ENCODE measurements around the gene TMEM218. TPM values are rescaled to one million over a fixed set of nuclear protein-coding genes. Genes with fewer than 3 reads are reported as not detected.

Gene TMEM218
- total RNA-seq: 30.4 and 34.6 TPM in 2 replicates
- long read RNA-seq, full-length matches to known transcripts: 15 of 85 reads
- long read RNA-seq, partial matches to known transcripts: 1 of 85 reads
- long read RNA-seq, other reads (novel, unspliced or antisense): 69 of 85 reads

- peak; percentile 95 for DNase-seq (ENCODE audit: low read depth, low spot score)
- TF ChIP-seq CTCF (conservative IDR thresholded peaks at IDR 0.05): no peak
- Mint-ChIP-seq H3K4me1 (peaks cover 22% of the 10 kb centered on the region), H3K9me3 (peaks cover 9% of the 10 kb centered on the region), H3K4me3 (peak within 1 kb of the TSS; percentile 95), H3K27me3 (ENCODE audit: low read depth) (peaks cover 5% of the 10 kb centered on the region), H3K27ac (ENCODE audit: unreplicated experiment) (peak within 1 kb of the TSS; percentile 76), H3K36me3 (ENCODE audit: low read depth) (peaks cover 23% of the 10 kb centered on the region)
Measured at GRCh38 chr11:125111343-125112207, at the start of gene TMEM218. Gene TMEM218, minus strand, starts transcription at chr11:125111626. Its CDS starts 9,385 bp downstream, at chr11:125102241.

GRCh38 chr11:125157953-125158680 is 46.7 kb upstream of the TMEM218 start:
- no peak for TF ChIP-seq CTCF (conservative IDR thresholded peaks at IDR 0.05)
- H3K27me3 Mint-ChIP-seq (ENCODE audit: low read depth): peaks cover 3% of the 10 kb centered on the region
- peaks cover 62% of the 10 kb centered on the region for H3K4me1 Mint-ChIP-seq
- H3K36me3 Mint-ChIP-seq (ENCODE audit: low read depth): peaks cover 5% of the 10 kb centered on the region
- no peak overlapping the region for H3K27ac Mint-ChIP-seq (ENCODE audit: unreplicated experiment)
- no peak overlapping the region for H3K4me3 Mint-ChIP-seq
- H3K9me3 Mint-ChIP-seq: no peaks in the 10 kb centered on the region
- DNase-seq (ENCODE audit: low read depth, low spot score): no peak

- Mint-ChIP-seq H3K27me3 (ENCODE audit: low read depth) (peaks cover 3% of the 10 kb centered on the region), H3K9me3 (no peaks in the 10 kb centered on the region), H3K4me1 (peaks cover 53% of the 10 kb centered on the region), H3K4me3 (no peak overlapping the region), H3K27ac (ENCODE audit: unreplicated experiment) (no peak overlapping the region), H3K36me3 (ENCODE audit: low read depth) (peaks cover 5% of the 10 kb centered on the region)
- no peak for TF ChIP-seq CTCF (conservative IDR thresholded peaks at IDR 0.05)
- DNase-seq (ENCODE audit: low read depth, low spot score): no peak
Measured at GRCh38 chr11:125157118-125157733, 45.8 kb upstream of the TMEM218 start.

GRCh38 chr11:125156346-125157117 is 45.1 kb upstream of the TMEM218 start:
- peaks cover 47% of the 10 kb centered on the region for H3K4me1 Mint-ChIP-seq
- peaks cover 5% of the 10 kb centered on the region for H3K36me3 Mint-ChIP-seq (ENCODE audit: low read depth)
- no peak for DNase-seq (ENCODE audit: low read depth, low spot score)
- H3K4me3 Mint-ChIP-seq: no peak overlapping the region
- H3K27me3 Mint-ChIP-seq (ENCODE audit: low read depth): peaks cover 3% of the 10 kb centered on the region
- TF ChIP-seq CTCF (conservative IDR thresholded peaks at IDR 0.05): no peak
- H3K9me3 Mint-ChIP-seq: no peaks in the 10 kb centered on the region
- H3K27ac Mint-ChIP-seq (ENCODE audit: unreplicated experiment): no peak overlapping the region

- H3K4me1 Mint-ChIP-seq: peaks cover 46% of the 10 kb centered on the region
- H3K4me3 Mint-ChIP-seq: no peak overlapping the region
- H3K36me3 Mint-ChIP-seq (ENCODE audit: low read depth): peaks cover 5% of the 10 kb centered on the region
- H3K9me3 Mint-ChIP-seq: no peaks in the 10 kb centered on the region
- peak overlapping the region; percentile 21 for H3K27ac Mint-ChIP-seq (ENCODE audit: unreplicated experiment)
- TF ChIP-seq CTCF (conservative IDR thresholded peaks at IDR 0.05): no peak
- peaks cover 3% of the 10 kb centered on the region for H3K27me3 Mint-ChIP-seq (ENCODE audit: low read depth)
- DNase-seq (ENCODE audit: low read depth, low spot score): no peak
Measured at GRCh38 chr11:125155767-125156166, 44.3 kb upstream of the TMEM218 start.

Data from neural crest cell (in vitro differentiated cells).